ENCODE measurements around the gene GLS2. TPM values are rescaled to one million over a fixed set of nuclear protein-coding genes. Genes with fewer than 3 reads are reported as not detected.

GLS2 gene
- total and polyA plus RNA-seq, 10 of the 15 experiments (the other 5 are each of a cell fraction or from before 2014, with no cell fraction given): 0.64 to 6.4 (median 3.3) TPM

DNA sequence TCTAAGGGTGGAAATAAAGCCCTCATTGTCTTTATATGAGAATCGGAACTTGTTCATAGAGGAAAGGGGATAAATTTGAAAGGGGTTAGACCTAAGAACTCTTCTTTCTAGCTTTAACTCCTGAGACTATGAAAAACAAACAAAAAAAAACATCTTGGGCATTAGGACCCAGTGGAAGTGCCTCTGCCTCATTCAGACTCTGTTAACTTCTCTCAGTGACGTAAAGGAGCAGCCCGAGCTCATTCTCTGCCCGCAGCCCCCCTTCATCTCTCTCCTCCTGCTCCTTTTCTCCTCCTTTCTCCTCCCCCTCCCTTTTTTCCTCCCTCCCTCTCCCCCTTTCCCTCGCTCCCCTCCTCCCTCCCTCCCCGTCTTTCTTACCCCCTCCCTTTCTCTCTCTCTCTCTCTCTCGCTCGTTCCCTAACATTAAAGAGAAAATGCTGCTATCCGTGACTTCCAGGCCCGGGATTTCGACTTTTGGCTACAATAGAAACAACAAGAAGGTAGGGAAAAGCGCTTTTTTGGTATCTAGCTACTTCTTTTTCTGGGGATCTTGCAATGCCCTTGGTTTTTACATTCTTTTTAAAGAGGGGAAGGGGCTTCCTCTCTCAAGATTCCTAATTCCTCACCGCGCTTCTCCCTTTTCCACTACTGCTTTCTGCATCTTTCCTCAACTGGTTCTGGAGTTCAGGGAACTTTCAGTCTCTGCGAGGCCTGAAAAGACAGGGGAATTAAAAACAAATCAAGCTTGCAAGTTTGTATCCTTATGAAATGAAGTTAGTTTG is 33.8 kb upstream of the GLS2 start, which contains the start of gene RBMS2:
Gene RBMS2, plus strand, starts transcription at position 231 of the 782 bp plus-strand sequence. Its CDS starts 204 bp downstream, at position 435.
- H2AFZ ChIP-seq (ENCODE audit: control insufficient read depth, low read depth, low read length): peak within 1 kb of the TSS; percentile 79
- TF ChIP-seq YBX1 (IDR thresholded peaks at IDR 0.05): no peak
- no peak for TF ChIP-seq MYC (IDR thresholded peaks at IDR 0.05; ENCODE audit: insufficient read depth, insufficient read length, insufficient replicate concordance, low read length, severe bottlenecking)
- TF ChIP-seq ATF7 (IDR thresholded peaks at IDR 0.05; ENCODE audit: low read depth): peak; percentile 84
- TF ChIP-seq ZNF384 (IDR thresholded peaks at IDR 0.05; ENCODE audit: borderline replicate concordance, low read depth, low read length): no peak
- TF ChIP-seq CEBPB (IDR thresholded peaks at IDR 0.05; ENCODE audit: borderline replicate concordance in 1 of 2, low read depth in 2 of 2, low read length in 2 of 2): no peak
- TF ChIP-seq RELB (IDR thresholded peaks at IDR 0.05; ENCODE audit: low read depth): peak; percentile 64; the same call in 1 of the 2 replicates
- no peak for TF ChIP-seq RELA (IDR thresholded peaks at IDR 0.05; ENCODE audit: borderline replicate concordance, partially characterized antibody)
- TF ChIP-seq CREB1 (IDR thresholded peaks at IDR 0.05; ENCODE audit: low read depth): peak; percentile 79
- 0 out of 2 replicates have a peak, but pooled peaks have one; percentile 31 for TF ChIP-seq ATF2 (IDR thresholded peaks at IDR 0.05; ENCODE audit: low read length)
- no peak for TF ChIP-seq MTA3 (IDR thresholded peaks at IDR 0.05; ENCODE audit: borderline replicate concordance, low read length)
- no peak for TF ChIP-seq SIN3A (IDR thresholded peaks at IDR 0.05; ENCODE audit: low read depth, low read length)
- TF ChIP-seq NRF1 (conservative IDR thresholded peaks at IDR 0.05; ENCODE audit: low read depth, low read length): no peak
- peak; percentile 54; the same call in 1 of the 2 replicates for TF ChIP-seq NBN (IDR thresholded peaks at IDR 0.05)
- peak; percentile 63 for TF ChIP-seq CREM (IDR thresholded peaks at IDR 0.05; ENCODE audit: low read depth)
- TF ChIP-seq, protein P1, sequence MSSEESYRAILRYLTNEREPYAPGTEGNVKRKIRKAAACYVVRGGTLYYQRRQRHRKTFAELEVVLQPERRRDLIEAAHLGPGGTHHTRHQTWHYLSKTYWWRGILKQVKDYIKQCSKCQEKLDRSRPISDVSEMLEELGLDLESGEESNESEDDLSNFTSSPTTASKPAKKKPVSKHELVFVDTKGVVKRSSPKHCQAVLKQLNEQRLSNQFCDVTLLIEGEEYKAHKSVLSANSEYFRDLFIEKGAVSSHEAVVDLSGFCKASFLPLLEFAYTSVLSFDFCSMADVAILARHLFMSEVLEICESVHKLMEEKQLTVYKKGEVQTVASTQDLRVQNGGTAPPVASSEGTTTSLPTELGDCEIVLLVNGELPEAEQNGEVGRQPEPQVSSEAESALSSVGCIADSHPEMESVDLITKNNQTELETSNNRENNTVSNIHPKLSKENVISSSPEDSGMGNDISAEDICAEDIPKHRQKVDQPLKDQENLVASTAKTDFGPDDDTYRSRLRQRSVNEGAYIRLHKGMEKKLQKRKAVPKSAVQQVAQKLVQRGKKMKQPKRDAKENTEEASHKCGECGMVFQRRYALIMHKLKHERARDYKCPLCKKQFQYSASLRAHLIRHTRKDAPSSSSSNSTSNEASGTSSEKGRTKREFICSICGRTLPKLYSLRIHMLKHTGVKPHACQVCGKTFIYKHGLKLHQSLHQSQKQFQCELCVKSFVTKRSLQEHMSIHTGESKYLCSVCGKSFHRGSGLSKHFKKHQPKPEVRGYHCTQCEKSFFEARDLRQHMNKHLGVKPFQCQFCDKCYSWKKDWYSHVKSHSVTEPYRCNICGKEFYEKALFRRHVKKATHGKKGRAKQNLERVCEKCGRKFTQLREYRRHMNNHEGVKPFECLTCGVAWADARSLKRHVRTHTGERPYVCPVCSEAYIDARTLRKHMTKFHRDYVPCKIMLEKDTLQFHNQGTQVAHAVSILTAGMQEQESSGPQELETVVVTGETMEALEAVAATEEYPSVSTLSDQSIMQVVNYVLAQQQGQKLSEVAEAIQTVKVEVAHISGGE (CRISPR knock-in tag; IDR thresholded peaks at IDR 0.05): no peak
- no peak for TF ChIP-seq MYB (IDR thresholded peaks at IDR 0.05; ENCODE audit: borderline replicate concordance, low read depth, low read length)
- BruUV-seq (replicated peaks): no TSS peak

More for the DNA sequence above, 33.8 kb upstream of the GLS2 start, which contains the start of gene RBMS2:
- RAD21 ChIA-PET (ENCODE audit: unreplicated experiment): interaction anchor here (0.6 to 1.5 kb wide), 4 partner anchors 9 to 115 kb away, joined by 3 to 11 read pairs (median 4); no protein-coding TSS in a partner anchor
- no peaks in the 10 kb centered on the region for H3K36me3 ChIP-seq (ENCODE audit: control insufficient read depth in 2 of 2, insufficient read depth in 2 of 2, low read length in 1 of 2)
- H3K9ac ChIP-seq (ENCODE audit: control insufficient read depth, insufficient read depth, low read length): peak within 1 kb of the TSS; percentile 54
- in situ Hi-C loops (cut with MboI): loop anchor here (5.0 kb wide), 1 partner anchor 71 kb away; no protein-coding TSS in a partner anchor
- ATAC-seq (peak; percentile 95), DNase-seq (ENCODE audit: low read depth, low spot score) (no peak), FAIRE-seq (peak; percentile 83)
- no peaks in the 10 kb centered on the region; a peak in 1 of 4 replicates for H3K27me3 ChIP-seq (replicated peaks in 1 of 2; ENCODE audit: control insufficient read depth in 2 of 2, insufficient read depth in 2 of 2, low read length in 1 of 2)
- SMC1A ChIA-PET (ENCODE audit: uncharacterized antibody, unreplicated experiment): interaction anchor here (0.6 to 2.7 kb wide), 11 partner anchors 16 to 236 kb away, joined by 3 to 10 read pairs (median 3); no protein-coding TSS in a partner anchor
- no peaks in the 10 kb centered on the region for H3K9me3 ChIP-seq (replicated peaks; ENCODE audit: control insufficient read depth, insufficient read depth, low read length)
- POLR2A ChIA-PET: interaction anchor here (0.5 to 1.9 kb wide), 9 partner anchors 45 to 791 kb away, joined by 3 to 7 read pairs (median 4); partner anchors contain the start of gene BAZ2A
- intact Hi-C loops (cut with micrococcal nuclease; ENCODE audit: unreplicated experiment): no loop called here
- no peaks in the 10 kb centered on the region for H3K79me2 ChIP-seq (ENCODE audit: control insufficient read depth, insufficient read depth, low read length)
- H3K4me3 ChIP-seq: peak within 1 kb of the TSS; percentile 55; the same call in 1 of the 2 replicates
- peaks cover 4% of the 10 kb centered on the region; the same call in 1 of the 2 replicates for H3K4me1 ChIP-seq (ENCODE audit: control insufficient read depth, insufficient read depth, low read length)
- H3K4me2 ChIP-seq (ENCODE audit: control insufficient read depth, insufficient read depth): peak within 1 kb of the TSS; percentile 72
- 0 out of 2 replicates have a peak within 1 kb of the TSS, but pooled peaks have one; percentile 18 for H3K27ac ChIP-seq (ENCODE audit: control insufficient read depth, insufficient read depth)
- no peaks in the 10 kb centered on the region for H4K20me1 ChIP-seq (ENCODE audit: control insufficient read depth, insufficient read depth)
- CTCF ChIA-PET: interaction anchor here (0.7 to 3.6 kb wide), 11 partner anchors 8 to 114 kb away, joined by 3 to 18 read pairs (median 5); no protein-coding TSS in a partner anchor
- 19% methylated on average over 10 of the region's 15 CpGs for WGBS (ENCODE audit: insufficient coverage, insufficient replicate concordance, low lambda C conversion rate, missing lambda C conversion rate)

Measured in GM12878 (cell line).